HL-60 (cell line): ENCODE results near the gene MAP2.

Experiments used
- DNase-seq, 2 experiments: peaks; one replicate each; pipeline ENCODE4 v3.0.0-alpha.2; 2010 to 2020; ENCODE audit warnings: low read depth in 1 of 2, low spot score in 1 of 2
- H3K27ac ChIP-seq: fragments of 250-450 bp; sonication (Bioruptor Pico); replicated peaks from 2 replicates; pipeline ENCODE4 v1.5.1; 2020; ENCODE audit warnings: mild to moderate bottlenecking, moderate library complexity
- H3K27me3 ChIP-seq: fragments of 250-450 bp; sonication (Bioruptor Pico); 2 replicates; pipeline ENCODE4 v1.5.1; 2021; ENCODE audit warnings: mild to moderate bottlenecking, moderate library complexity; ENCODE audit not compliant: insufficient read depth, poor library complexity, severe bottlenecking
- H3K4me3 ChIP-seq: replicated peaks from 2 replicates; pipeline ENCODE4 v1.5.1; 2011; ENCODE audit warnings: mild to moderate bottlenecking, control low read depth, low read length; ENCODE audit not compliant: insufficient read depth
- CTCF ChIP-seq: IDR thresholded peaks from one replicate; pipeline ENCODE4 v1.5.1; 2011; ENCODE audit warnings: low read length, control low read depth, inconsistent platforms; ENCODE audit not compliant: insufficient read depth
- GABPA ChIP-seq: IDR thresholded peaks from 2 replicates; pipeline ENCODE4 v1.6.1; 2012; ENCODE audit warnings: low read depth
- POLR2AphosphoS5 ChIP-seq: IDR thresholded peaks from 2 replicates; pipeline ENCODE4 v1.6.1; 2012; ENCODE audit warnings: low read depth
- REST ChIP-seq: IDR thresholded peaks from 2 replicates; pipeline ENCODE4 v1.6.1; 2012; ENCODE audit warnings: low read depth; ENCODE audit not compliant: insufficient replicate concordance
- SPI1 ChIP-seq: IDR thresholded peaks from 2 replicates; pipeline ENCODE4 v1.6.1; 2012; ENCODE audit warnings: low read depth, mild to moderate bottlenecking, borderline replicate concordance

The MAP2 gene

GRCh38 chr2:209727077-209727476, 303.2 kb downstream of the MAP2 start:
- TF ChIP-seq GABPA (no peak), SPI1 (no peak), CTCF (no peak), REST (no peak), POLR2AphosphoS5 (no peak)
- H3K4me3 ChIP-seq: no peak overlapping the region
- H3K27ac ChIP-seq: no peak overlapping the region
- no peaks in the 10 kb centered on the region for H3K27me3 ChIP-seq
- DNase-seq: no peak

- TF ChIP-seq REST: no peak
- TF ChIP-seq CTCF: no peak
- TF ChIP-seq POLR2AphosphoS5: no peak
- no peak for TF ChIP-seq GABPA
- TF ChIP-seq SPI1: no peak
- H3K4me3 ChIP-seq: no peak overlapping the region
- H3K27me3 ChIP-seq: no peaks in the 10 kb centered on the region
- no peak overlapping the region for H3K27ac ChIP-seq
- no peak for DNase-seq
Measured at GRCh38 chr2:209734805-209735204, 311.0 kb downstream of the MAP2 start.

- DNase-seq: no peak
- Histone ChIP-seq H3K4me3 (no peak overlapping the region), H3K27ac (no peak overlapping the region), H3K27me3 (no peaks in the 10 kb centered on the region)
- TF ChIP-seq REST (no peak), GABPA (no peak), POLR2AphosphoS5 (no peak), SPI1 (no peak), CTCF (no peak)
Measured at GRCh38 chr2:209741953-209742352, 318.1 kb downstream of the MAP2 start.
